CD8-positive, alpha-beta memory T cell (primary cell): ENCODE measurements around the gene SELENOV. TPM values are rescaled to one million over a fixed set of nuclear protein-coding genes. Genes with fewer than 3 reads are reported as not detected.
A peak's percentile ranks its signal among the peaks of the same experiment; 100 is the strongest.
"Not testable (repeated sequence)": the region's sequence is repeated elsewhere in the genome, so short reads cannot be mapped to it uniquely, and the experiment has no call there.

Experiments used
- CTCF ChIA-PET: fragments of 350-600 bp; sonication (Branson Sonifier 250); formaldehyde crosslinking; loops from one replicate; lab custom pipeline; 2021; ENCODE audit warnings: antibody characterized with exemption; lab: Charles Lee
- POLR2A ChIA-PET: fragments of 350-600 bp; sonication (Branson Sonifier 250); formaldehyde crosslinking; loops from one replicate; lab custom pipeline; 2021; ENCODE audit warnings: antibody characterized with exemption; lab: Charles Lee
- DNase-seq, 5 donors: peaks; one replicate each; pipeline versions ENCODE4 v3.0.0 to v3.0.0-alpha.2; 2020 to 2022; ENCODE audit warnings: mixed read lengths in 1 of 5
- H3K27ac ChIP-seq: one replicate; pipeline ENCODE4 v1.7.0; 2013; ENCODE audit warnings: low read depth, mild to moderate bottlenecking, low read length, moderate library complexity
- H3K27me3 ChIP-seq: 2 replicates; pipeline ENCODE4 v1.7.0; 2013; ENCODE audit warnings: low read length, mild to moderate bottlenecking; ENCODE audit not compliant: insufficient read depth, poor library complexity, severe bottlenecking
- H3K36me3 ChIP-seq: 2 replicates; pipeline ENCODE4 v1.7.0; 2013; ENCODE audit warnings: mild to moderate bottlenecking, low read length, moderate library complexity; ENCODE audit not compliant: insufficient read depth
- H3K4me1 ChIP-seq: 2 replicates; pipeline ENCODE4 v1.7.0; 2013; ENCODE audit warnings: mild to moderate bottlenecking, low read length, moderate library complexity; ENCODE audit not compliant: insufficient read depth
- H3K4me3 ChIP-seq: 2 replicates; pipeline ENCODE4 v1.7.0; 2013; ENCODE audit warnings: mild to moderate bottlenecking, low read length
- H3K9me3 ChIP-seq: 2 replicates; pipeline ENCODE4 v1.7.0; 2013; ENCODE audit warnings: mild to moderate bottlenecking, low read length
- H3K27ac Mint-ChIP-seq, 8 donors: one replicate each; pipeline ENCODE4 v1.8.0; 2020 to 2021; ENCODE audit warnings: mixed read lengths in 8 of 8, mild to moderate bottlenecking in 6 of 8, inconsistent platforms in 3 of 8, moderate library complexity in 3 of 8
- H3K27me3 Mint-ChIP-seq, 2 donors: one replicate each; pipeline ENCODE4 v1.8.0; 2020 to 2021; ENCODE audit warnings: mixed read lengths in 2 of 2, mild to moderate bottlenecking in 1 of 2, moderate library complexity in 1 of 2
- H3K36me3 Mint-ChIP-seq, 3 donors: one replicate each; pipeline ENCODE4 v1.8.0; 2020 to 2021; ENCODE audit warnings: mixed read lengths in 3 of 3, inconsistent platforms in 1 of 3, mild to moderate bottlenecking in 1 of 3
- H3K4me1 Mint-ChIP-seq, 3 donors: one replicate each; pipeline ENCODE4 v1.8.0; 2020 to 2021; ENCODE audit warnings: mixed read lengths in 3 of 3, inconsistent platforms in 1 of 3, mild to moderate bottlenecking in 1 of 3
- H3K4me3 Mint-ChIP-seq, 7 donors: one replicate each; pipeline ENCODE4 v1.8.0; 2020 to 2021; ENCODE audit warnings: mixed read lengths in 7 of 7, mild to moderate bottlenecking in 6 of 7, moderate library complexity in 4 of 7, inconsistent platforms in 2 of 7
- H3K9me3 Mint-ChIP-seq, 5 donors: one replicate each; pipeline ENCODE4 v1.8.0; 2020 to 2022; ENCODE audit warnings: mixed read lengths in 5 of 5, mild to moderate bottlenecking in 3 of 5, moderate library complexity in 2 of 5, inconsistent platforms in 1 of 5
- polyA plus RNA-seq: library from polyadenylated mRNA; unstranded; fragments of 300-500 nt; fragmentation: Illumina TruSeq; gene quantifications from one replicate; pipeline ENCODE4 v1.2.3, GENCODE V29; 2021
- total RNA-seq, 2 experiments: library from RNA; stranded (reverse); gene quantifications; one replicate each; pipeline ENCODE4 v1.2.3, GENCODE V29; 2021

Gene SELENOV
- total and polyA plus RNA-seq, 3 experiments from 2014 or later: not detected

DNA sequence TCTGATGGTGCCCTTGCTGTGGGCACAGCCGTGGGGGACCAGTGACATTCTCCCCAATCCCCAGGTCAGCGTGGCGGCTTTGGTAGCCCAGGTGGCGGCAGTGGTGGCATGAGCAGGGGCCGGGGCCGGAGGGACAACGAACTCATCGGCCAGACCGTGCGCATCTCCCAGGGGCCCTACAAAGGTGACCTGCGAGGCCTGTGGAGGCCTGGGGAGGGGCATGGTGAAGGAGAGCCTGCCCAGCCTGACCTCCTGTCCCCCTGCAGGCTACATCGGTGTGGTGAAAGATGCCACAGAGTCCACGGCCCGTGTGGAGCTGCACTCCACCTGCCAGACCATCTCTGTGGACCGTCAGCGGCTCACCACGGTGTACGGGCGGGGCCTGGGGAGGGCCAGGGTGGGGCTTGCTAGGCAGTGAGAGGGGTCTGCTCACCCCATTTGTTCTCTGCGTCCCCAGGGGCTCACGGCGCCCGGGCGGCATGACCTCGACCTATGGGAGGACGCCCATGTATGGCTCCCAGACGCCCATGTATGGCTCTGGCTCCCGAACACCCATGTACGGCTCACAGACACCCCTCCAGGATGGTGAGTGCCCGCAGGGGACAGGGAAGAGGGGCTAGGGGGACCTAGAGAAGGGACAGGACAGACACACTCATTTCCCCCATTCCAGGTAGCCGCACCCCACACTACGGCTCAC is 42.0 kb upstream of the SELENOV start:
- no peaks in the 10 kb centered on the region for H3K4me1 ChIP-seq
- Mint-ChIP-seq H3K36me3 (peaks cover 9 to 84% (median 21%) of the 10 kb centered on the region in 3 donors), H3K27me3 (no peaks in the 10 kb centered on the region), H3K27ac (peak overlapping the region in 3 of 8 donors; percentile 5 to 84 (median 78)), H3K9me3 (no peaks in the 10 kb centered on the region), H3K4me1 (peaks cover 0 to 7% (median 0%) of the 10 kb centered on the region in 3 donors), H3K4me3 (no peak overlapping the region)
- H3K9me3 ChIP-seq: no peaks in the 10 kb centered on the region
- ChIA-PET CTCF (interaction anchor here (0.6 to 2.2 kb wide), 2 partner anchors 9 to 60 kb away, joined by 3 to 8 read pairs; no protein-coding TSS in a partner anchor), POLR2A (no interaction called here)
- peaks cover 72% of the 10 kb centered on the region for H3K36me3 ChIP-seq
- no peak overlapping the region for H3K4me3 ChIP-seq
- H3K27me3 ChIP-seq: no peaks in the 10 kb centered on the region
- no peak overlapping the region for H3K27ac ChIP-seq
- no peak for DNase-seq

DNA sequence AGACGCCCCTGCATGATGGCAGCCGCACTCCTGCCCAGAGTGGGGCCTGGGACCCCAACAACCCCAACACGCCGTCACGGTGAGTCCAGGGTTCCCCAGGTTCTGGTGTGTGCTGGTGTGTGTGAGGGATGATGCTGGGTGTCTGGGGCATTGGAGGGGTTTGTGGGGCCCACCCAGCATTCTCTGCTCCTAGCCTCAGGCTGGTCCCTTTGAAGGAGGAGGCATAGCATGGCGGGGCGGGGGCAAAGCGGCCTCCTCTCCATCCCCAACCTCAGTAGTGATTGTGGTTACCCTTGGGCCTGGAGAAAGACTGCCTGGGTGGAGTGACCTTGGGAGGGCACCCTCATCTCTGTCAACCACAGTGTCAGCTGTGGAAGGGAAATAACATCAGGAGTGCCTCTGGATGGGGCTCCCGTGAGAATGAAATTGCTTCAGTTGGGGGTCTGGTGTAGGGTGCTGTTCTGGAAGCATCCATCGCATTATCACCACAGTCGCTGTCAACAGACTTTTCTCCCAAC is 41.4 kb upstream of the SELENOV start:
- CTCF ChIA-PET: interaction anchor here (0.8 to 2.2 kb wide), 9 partner anchors 10 to 62 kb away, joined by 3 to 22 read pairs (median 4); partner anchors contain the start of genes EID2B and RPS16

DNA sequence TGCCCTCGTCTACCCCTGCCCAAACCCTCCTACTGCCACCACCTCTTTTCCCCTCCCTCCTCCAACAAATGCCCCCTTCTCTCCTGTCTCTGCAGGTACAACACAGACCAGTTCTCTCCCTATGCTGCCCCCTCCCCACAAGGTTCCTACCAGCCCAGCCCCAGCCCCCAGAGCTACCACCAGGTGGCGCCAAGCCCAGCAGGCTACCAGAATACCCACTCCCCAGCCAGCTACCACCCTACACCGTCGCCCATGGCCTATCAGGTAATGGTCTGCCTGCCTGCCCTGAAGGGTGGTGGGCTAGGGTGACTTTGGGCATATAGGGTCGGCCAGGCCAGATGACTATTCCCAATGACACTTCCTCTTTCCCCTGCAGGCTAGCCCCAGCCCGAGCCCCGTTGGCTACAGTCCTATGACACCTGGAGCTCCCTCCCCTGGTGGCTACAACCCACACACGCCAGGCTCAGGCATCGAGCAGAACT is 40.8 kb upstream of the SELENOV start:
- H3K4me1 Mint-ChIP-seq: peaks cover 0 to 9% (median 0%) of the 10 kb centered on the region in 3 donors

More for the DNA sequence above, 41.4 kb upstream of the SELENOV start:
- POLR2A ChIA-PET: no interaction called here
- Histone ChIP-seq H3K36me3 (peaks cover 67% of the 10 kb centered on the region), H3K4me1 (no peaks in the 10 kb centered on the region), H3K27me3 (no peaks in the 10 kb centered on the region), H3K4me3 (no peak overlapping the region), H3K9me3 (no peaks in the 10 kb centered on the region), H3K27ac (no peak overlapping the region)
- Mint-ChIP-seq H3K27me3 (no peaks in the 10 kb centered on the region), H3K36me3 (peaks cover 9 to 78% (median 18%) of the 10 kb centered on the region in 3 donors), H3K27ac (peak overlapping the region in 2 of 8 donors; percentile 5 to 62), H3K4me3 (no peak overlapping the region), H3K9me3 (no peaks in the 10 kb centered on the region), H3K4me1 (peaks cover 0 to 7% (median 0%) of the 10 kb centered on the region in 3 donors)
- DNase-seq: no peak

DNA sequence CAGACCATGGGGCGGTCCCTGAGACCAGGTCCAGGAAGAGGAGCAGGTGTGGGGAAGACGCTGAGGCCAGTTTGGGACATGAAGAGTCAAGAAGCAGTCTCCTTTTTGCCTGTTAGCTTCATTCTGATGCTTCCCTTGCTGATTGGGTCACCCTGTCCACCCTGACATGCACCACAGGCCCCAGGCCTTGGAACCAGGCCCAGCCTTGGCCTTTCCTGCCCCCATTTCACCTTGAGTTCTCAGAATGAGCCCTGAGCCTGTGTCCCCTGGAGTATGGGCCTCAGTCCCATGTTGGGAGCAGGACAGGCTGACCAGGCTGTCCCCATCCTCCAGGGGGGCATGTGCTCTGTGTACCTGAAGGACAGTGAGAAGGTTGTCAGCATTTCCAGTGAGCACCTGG is 39.2 kb upstream of the SELENOV start:
- ChIA-PET POLR2A (interaction anchor here (0.6 kb wide), 1 partner anchor 466 kb away, joined by 4 read pairs; no protein-coding TSS in a partner anchor), CTCF (interaction anchor here (0.6 to 1.9 kb wide), 4 partner anchors 24 to 78 kb away, joined by 3 to 22 read pairs (median 3); partner anchors contain the start of gene EID2B)
- Histone ChIP-seq H3K36me3 (peaks cover 44% of the 10 kb centered on the region), H3K9me3 (no peaks in the 10 kb centered on the region), H3K27ac (no peak overlapping the region), H3K4me1 (peaks cover 6% of the 10 kb centered on the region), H3K4me3 (no peak overlapping the region), H3K27me3 (no peaks in the 10 kb centered on the region)
- Mint-ChIP-seq H3K36me3 (peaks cover under 1 to 56% (median 12%) of the 10 kb centered on the region in 3 donors), H3K27ac (peak overlapping the region in 3 of 8 donors; percentile 40 to 82 (median 72)), H3K27me3 (no peaks in the 10 kb centered on the region), H3K4me1 (peaks cover 11 to 18% (median 11%) of the 10 kb centered on the region in 3 donors), H3K9me3 (no peaks in the 10 kb centered on the region), H3K4me3 (peak overlapping the region in 1 of 7 donors; percentile 40)
- no peak for DNase-seq

More for the DNA sequence above, 40.8 kb upstream of the SELENOV start:
- H3K4me3 ChIP-seq: no peak overlapping the region
- H3K27ac Mint-ChIP-seq: peak overlapping the region in 3 of 8 donors; percentile 27 to 82 (median 72)
- H3K9me3 Mint-ChIP-seq: no peaks in the 10 kb centered on the region
- H3K36me3 ChIP-seq: peaks cover 60% of the 10 kb centered on the region
- CTCF ChIA-PET: interaction anchor here (0.8 to 2.2 kb wide), 14 partner anchors 10 to 76 kb away, joined by 3 to 22 read pairs (median 4); partner anchors contain the start of genes EID2B and RPS16
- H3K4me1 ChIP-seq: no peaks in the 10 kb centered on the region
- no peaks in the 10 kb centered on the region for H3K9me3 ChIP-seq
- H3K36me3 Mint-ChIP-seq: peaks cover 9 to 71% (median 18%) of the 10 kb centered on the region in 3 donors
- H3K27me3 ChIP-seq: no peaks in the 10 kb centered on the region
- POLR2A ChIA-PET: interaction anchor here (0.6 kb wide), 1 partner anchor 611 kb away, joined by 5 read pairs; no protein-coding TSS in a partner anchor
- no peak overlapping the region for H3K4me3 Mint-ChIP-seq
- no peaks in the 10 kb centered on the region for H3K27me3 Mint-ChIP-seq
- no peak overlapping the region for H3K27ac ChIP-seq
- DNase-seq: peak; percentile 49 to 80 (median 57)

DNA sequence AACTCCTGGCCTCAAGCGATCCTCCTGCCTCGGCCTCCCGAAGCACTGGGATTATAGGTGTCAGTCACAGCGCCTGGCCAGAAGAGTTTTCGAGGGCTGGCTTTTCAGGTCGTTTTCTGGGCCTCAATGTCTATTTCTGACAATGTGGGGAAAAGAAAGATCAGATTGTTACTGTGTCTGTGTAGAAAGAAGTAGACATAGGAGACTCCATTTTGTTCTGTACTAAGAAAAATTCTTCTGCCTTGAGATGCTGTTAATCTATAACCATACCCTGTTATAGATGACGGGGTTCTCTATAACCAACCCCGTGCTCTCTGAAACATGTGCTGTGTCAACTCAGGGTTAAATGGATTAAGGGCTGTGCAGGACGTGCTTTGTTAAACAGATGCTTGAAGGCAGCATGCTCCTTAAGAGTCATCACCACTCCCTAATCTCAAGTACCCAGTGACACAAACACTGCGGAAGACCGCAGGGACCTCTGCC is 35.6 kb upstream of the SELENOV start:
- peaks cover 17% of the 10 kb centered on the region for H3K36me3 ChIP-seq
- Mint-ChIP-seq H3K36me3 (peaks cover 0 to 37% (median 5%) of the 10 kb centered on the region in 3 donors), H3K4me3 (peak overlapping the region in 5 of 7 donors; percentile 92 to 96 (median 93)), H3K27ac (peak overlapping the region in 1 of 8 donors; percentile 75), H3K4me1 (peaks cover 25 to 27% (median 26%) of the 10 kb centered on the region in 3 donors)
- POLR2A ChIA-PET, H3K27me3 Mint-ChIP-seq, H3K9me3 ChIP-seq, H3K27ac ChIP-seq, H3K9me3 Mint-ChIP-seq, H3K27me3 ChIP-seq, H3K4me3 ChIP-seq, DNase-seq, CTCF ChIA-PET: not testable (repeated sequence)
- H3K4me1 ChIP-seq: peaks cover 18% of the 10 kb centered on the region

DNA sequence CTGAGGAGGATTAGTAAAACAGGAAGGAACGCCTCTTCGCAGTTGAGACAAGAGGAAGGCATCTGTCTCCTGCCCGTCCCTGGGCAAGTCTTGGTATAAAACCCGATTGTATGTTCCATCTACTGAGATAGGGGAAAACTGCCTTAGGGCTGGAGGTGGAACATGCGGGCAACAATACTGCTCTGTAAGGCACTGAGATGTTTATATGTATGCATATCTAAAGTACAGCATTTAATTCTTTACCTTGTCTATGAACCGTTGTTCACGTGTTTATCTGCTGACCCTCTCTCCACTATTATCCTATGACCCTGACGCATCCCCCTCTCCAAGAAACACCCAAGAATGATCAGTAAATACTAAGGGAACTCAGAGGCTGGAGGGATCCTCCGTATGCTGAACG is 35.0 kb upstream of the SELENOV start:
- H3K4me1 Mint-ChIP-seq: peaks cover 25 to 27% (median 26%) of the 10 kb centered on the region in 3 donors
- Histone ChIP-seq H3K4me1 (peaks cover 18% of the 10 kb centered on the region), H3K9me3 (no peaks in the 10 kb centered on the region), H3K27me3 (no peaks in the 10 kb centered on the region), H3K36me3 (peaks cover 12% of the 10 kb centered on the region), H3K27ac (peak overlapping the region; percentile 85), H3K4me3 (peak overlapping the region; percentile 97)
- no peak for DNase-seq
- CTCF ChIA-PET: interaction anchor here (0.8 kb wide), 1 partner anchor 138 kb away, joined by 3 read pairs; the partner anchor contains the start of gene SAMD4B
- H3K9me3 Mint-ChIP-seq: no peaks in the 10 kb centered on the region
- H3K4me3 Mint-ChIP-seq: peak overlapping the region; percentile 80 to 96 (median 92)
- H3K36me3 Mint-ChIP-seq: peaks cover 0 to 35% (median 5%) of the 10 kb centered on the region in 3 donors
- POLR2A ChIA-PET: interaction anchor here (0.9 kb wide), 1 partner anchor 53 kb away, joined by 4 read pairs; the partner anchor contains the start of gene EID2B
- H3K27ac Mint-ChIP-seq: peak overlapping the region; percentile 75 to 97 (median 94)
- no peaks in the 10 kb centered on the region for H3K27me3 Mint-ChIP-seq

DNA sequence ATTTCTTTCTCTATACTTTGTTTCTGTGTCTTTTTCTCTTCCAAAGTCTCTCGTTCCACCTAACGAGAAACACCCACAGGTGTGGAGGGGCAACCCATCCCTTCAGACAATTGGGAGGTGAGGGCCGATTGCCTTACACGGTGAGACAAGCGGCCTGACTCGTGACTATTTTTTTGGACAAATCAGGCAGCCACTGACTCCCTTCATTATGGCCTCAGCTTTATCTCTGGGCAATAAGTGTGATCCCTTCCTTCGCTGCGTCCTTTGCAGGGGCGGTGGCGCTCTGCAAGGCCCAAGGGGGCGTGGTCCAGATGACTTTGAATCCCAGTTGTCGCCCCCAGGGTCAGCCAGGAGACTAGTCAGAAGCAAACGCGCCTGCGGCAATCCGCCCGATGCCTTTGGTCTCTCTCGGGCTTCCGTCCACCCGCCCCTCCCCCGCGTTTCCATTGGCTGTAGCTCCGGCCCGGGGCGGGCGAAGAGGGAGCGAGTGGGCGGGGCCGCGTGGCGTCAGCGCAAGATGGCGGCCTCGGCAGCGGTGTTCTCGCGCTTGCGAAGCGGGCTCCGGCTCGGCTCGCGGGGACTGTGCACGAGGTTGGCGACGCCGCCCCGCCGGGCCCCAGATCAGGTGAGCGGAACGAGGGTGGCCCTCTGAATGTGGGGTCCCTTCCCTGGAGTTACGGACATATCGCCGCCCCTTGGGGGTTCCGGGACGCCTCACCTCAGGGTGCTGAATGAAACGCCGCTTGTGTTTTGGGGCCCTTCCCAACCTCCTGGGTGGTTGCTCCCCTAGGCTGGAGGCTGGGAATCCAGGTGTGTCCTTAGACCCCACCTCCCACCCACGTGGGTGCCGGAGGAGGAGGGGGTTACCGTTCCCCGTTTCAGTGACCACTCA is 34.4 kb upstream of the SELENOV start, which contains the start of gene TIMM50:
TIMM50 (plus strand) TSS at position 502 of the 892 bp plus-strand sequence; CDS start at position 518, 16 bp downstream.
- Histone ChIP-seq H3K4me3 (peak within 1 kb of the TSS; percentile 97), H3K36me3 (peaks cover 15% of the 10 kb centered on the region), H3K27ac (peak within 1 kb of the TSS; percentile 85), H3K27me3 (no peaks in the 10 kb centered on the region), H3K4me1 (peaks cover 18% of the 10 kb centered on the region), H3K9me3 (no peaks in the 10 kb centered on the region)
- Mint-ChIP-seq H3K4me1 (peaks cover 25 to 27% (median 26%) of the 10 kb centered on the region in 3 donors), H3K9me3 (no peaks in the 10 kb centered on the region), H3K27me3 (no peaks in the 10 kb centered on the region), H3K4me3 (peak within 1 kb of the TSS; percentile 80 to 96 (median 92)), H3K36me3 (peaks cover 0 to 35% (median 5%) of the 10 kb centered on the region in 3 donors), H3K27ac (peak within 1 kb of the TSS; percentile 75 to 98 (median 95))
- peak; percentile 92 to 97 (median 97) for DNase-seq
- POLR2A ChIA-PET: interaction anchor here (0.6 to 2.1 kb wide), 5 partner anchors 35 to 369 kb away, joined by 3 to 8 read pairs (median 4); partner anchors contain the start of genes EID2B, PLEKHG2 and SUPT5H
- CTCF ChIA-PET: interaction anchor here (0.8 kb wide), 1 partner anchor 138 kb away, joined by 3 read pairs; the partner anchor contains the start of gene SAMD4B
